K562 (cell line): ENCODE measurements around the gene ARF5. TPM values are rescaled to one million over a fixed set of nuclear protein-coding genes. Genes with fewer than 3 reads are reported as not detected.

Source experiments
- BDP1 ChIP-seq: IDR thresholded peaks from 3 replicates; pipeline ENCODE4 v1.6.1; 2011; ENCODE audit not compliant: insufficient read length, insufficient read depth
- BRF2 ChIP-seq: IDR thresholded peaks from 3 replicates; pipeline ENCODE4 v1.6.1; 2011; ENCODE audit warnings: borderline replicate concordance, mild to moderate bottlenecking; ENCODE audit not compliant: insufficient read length, insufficient read depth
- CCAR2 ChIP-seq: fragments of 200-400 bp; formaldehyde crosslinking; IDR thresholded peaks from 2 replicates; pipeline ENCODE4 v1.6.1; 2017; ENCODE audit warnings: mild to moderate bottlenecking, low read depth, low read length
- CREBBP ChIP-seq: IDR thresholded peaks from one replicate; pipeline ENCODE4 v1.6.1; 2012; ENCODE audit warnings: low read depth, mild to moderate bottlenecking, control low read depth, inconsistent platforms, low read length
- ELK3 ChIP-seq: fragments of 450-650 bp; formaldehyde crosslinking; IDR thresholded peaks from 2 replicates; pipeline ENCODE4 v1.4.0; 2020; ENCODE audit warnings: mild to moderate bottlenecking
- GTF2E2 ChIP-seq: fragments of 200-800 bp; sonication (Bioruptor generic); IDR thresholded peaks from 2 replicates; pipeline ENCODE4 v1.6.1; 2016; ENCODE audit warnings: missing genetic modification characterization, missing compliant biosample characterization
- HBP1 ChIP-seq: fragments of 450-650 bp; formaldehyde crosslinking; IDR thresholded peaks from 2 replicates; pipeline ENCODE4 v1.4.0; 2022; ENCODE audit warnings: missing genetic modification characterization
- HMGN3 ChIP-seq: IDR thresholded peaks from 2 replicates; pipeline ENCODE4 v1.6.1; 2011; ENCODE audit warnings: borderline replicate concordance, low read depth, mild to moderate bottlenecking, mixed read lengths, low read length; ENCODE audit not compliant: insufficient read length; ENCODE audit errors: extremely low read depth
- HMGXB4 ChIP-seq: sonication (generic); formaldehyde crosslinking; IDR thresholded peaks from 2 replicates; pipeline ENCODE4 v1.8.1; 2023; ENCODE audit warnings: mild to moderate bottlenecking, missing genetic modification reagents
- KAT8 ChIP-seq: fragments of 450-650 bp; IDR thresholded peaks from 2 replicates; pipeline ENCODE4 v1.6.1; 2016; ENCODE audit warnings: low read depth, mild to moderate bottlenecking
- NONO ChIP-seq, 2 experiments: fragments of 200-400 bp in 1 of 2; fragments of 450-650 bp in 1 of 2; formaldehyde crosslinking in 1 of 2; IDR thresholded peaks; 2 replicates each; pipeline ENCODE4 v1.6.1; 2017; ENCODE audit warnings: low read depth in 2 of 2, mild to moderate bottlenecking in 2 of 2, moderate library complexity in 2 of 2, low read length in 1 of 2
- PPARD ChIP-seq: fragments of 250-450 bp; sonication (Bioruptor Pico); IDR thresholded peaks from 2 replicates; pipeline ENCODE4 v1.8.0; 2022; ENCODE audit warnings: inconsistent platforms, mild to moderate bottlenecking, moderate library complexity
- SETDB1 ChIP-seq: IDR thresholded peaks from one replicate; pipeline ENCODE4 v1.6.1; 2012; ENCODE audit warnings: low read length, control low read depth, inconsistent platforms
- TEAD1 ChIP-seq, 2 experiments: fragments of 450-650 bp in 1 of 2; sonication (generic) in 1 of 2; formaldehyde crosslinking; IDR thresholded peaks; 2 replicates each; pipeline versions ENCODE4 v1.4.0 to v1.8.0; 2020 to 2022; ENCODE audit warnings: mild to moderate bottlenecking in 2 of 2, missing genetic modification reagents in 1 of 2
- ZBTB12 ChIP-seq: fragments of 250-450 bp; sonication (Bioruptor Pico); IDR thresholded peaks from 2 replicates; pipeline ENCODE4 v1.4.0; 2020
- ZNF274 ChIP-seq: IDR thresholded peaks from 2 replicates; pipeline ENCODE4 v1.6.1; 2011; ENCODE audit warnings: low read depth, mild to moderate bottlenecking, low read length, moderate library complexity, borderline replicate concordance
- ZNF511 ChIP-seq: sonication (generic); formaldehyde crosslinking; IDR thresholded peaks from 2 replicates; pipeline ENCODE4 v1.8.0; 2022; ENCODE audit warnings: mild to moderate bottlenecking, missing genetic modification reagents
- ZNF668 ChIP-seq: fragments of 250-450 bp; sonication (Bioruptor Pico); IDR thresholded peaks from 2 replicates; pipeline ENCODE4 v1.8.0; 2022; ENCODE audit warnings: mild to moderate bottlenecking, inconsistent platforms
- polyA plus RNA-seq, 8 experiments: library from polyadenylated mRNA; depleted of rRNA in 4 of 8; stranded (reverse) in 5 of 8; unstranded in 3 of 8; fragments of >200 nt; fragmentation: Nextera tagmentation in 2 of 8; fragmentation: Illumina TruSeq in 1 of 8; extraction: Ambion mirVana in 2 of 8; extraction: Trizol in 1 of 8; gene quantifications; 2 replicates each; pipeline versions ENCODE4 v1.2.1 to v1.2.3, GENCODE V29; 2011 to 2014; ENCODE audit warnings: inconsistent platforms in 1 of 8, missing spikeins in 1 of 8
- total RNA-seq, 7 experiments: library from RNA; depleted of rRNA in 6 of 7; stranded (reverse); fragments of >200 nt in 6 of 7; fragmentation: Illumina TruSeq in 2 of 7; extraction: Trizol in 2 of 7; gene quantifications; 2 replicates each; pipeline versions ENCODE4 v1.2.1 to v1.2.3, GENCODE V29; 2011 to 2021; ENCODE audit warnings: low replicate concordance in 1 of 7

ARF5 gene
- total and polyA plus RNA-seq, 9 of the 15 experiments (the other 6 are each of a cell fraction or from before 2014, with no cell fraction given) = 8.1 to 290 (median 125) TPM

- TF ChIP-seq HMGXB4 (no peak), HMGN3 (peak; percentile 91), CREBBP (no peak), ZNF274 (no peak), SETDB1 (no peak), KAT8 (no peak), NONO (IDR thresholded peaks at IDR 0.05; ENCODE audit: low read depth in 2 of 2, low read length in 1 of 2) (peak in 1 of 2 experiments; percentile 22; a peak in 1 of 4 replicates), PPARD (CRISPR knock-in tag) (no peak), ZNF668 (CRISPR knock-in tag) (peak; percentile 66; the same call in 1 of the 2 replicates), ZBTB12 (peak; percentile 94), ZNF511 (CRISPR knock-in tag) (peak; percentile 94), CCAR2 (no peak), BDP1 (no peak), ELK3 (0 out of 2 replicates have a peak, but pooled peaks have one; percentile 42), BRF2 (no peak), TEAD1 (CRISPR knock-in tag; IDR thresholded peaks at IDR 0.05) (peak; percentile 23 to 85; a peak in 3 of 4 replicates), GTF2E2 (tag) (no peak), HBP1 (CRISPR knock-in tag) (0 out of 2 replicates have a peak, but pooled peaks have one; percentile 37)
Observed at GRCh38 chr7:127585044-127585953, 2.9 kb upstream of the ARF5 start, which contains the start of gene GCC1 (continued).
